SW480 (cell line): Measurements from ENCODE around the gene OR52D1.
A peak's percentile ranks its signal among the peaks of the same experiment; 100 is the strongest.

Experiments
- DNase-seq: peaks from one replicate; pipeline ENCODE4 v3.0.0-alpha.2; 2016; ENCODE audit warnings: low spot score

OR52D1 gene

DNA sequence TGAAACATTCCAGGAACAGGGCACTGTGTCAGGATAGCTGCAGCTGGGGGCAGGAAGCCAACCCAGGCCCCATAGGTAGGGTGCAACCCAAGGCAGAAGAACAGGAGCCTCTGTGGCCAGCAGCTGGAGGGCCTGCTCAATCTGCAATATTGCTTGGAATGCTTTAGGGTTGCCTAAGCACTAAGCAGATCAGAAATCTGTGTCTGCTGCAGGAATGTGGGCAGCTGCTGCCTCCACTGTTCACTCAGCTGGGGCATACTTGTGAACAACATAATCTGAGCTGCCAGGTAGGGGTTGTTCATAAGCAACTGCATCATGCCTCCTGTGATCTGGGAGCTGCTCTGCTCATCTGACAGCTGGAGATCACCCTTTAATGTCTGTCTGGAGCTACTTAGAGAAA is 26.4 kb downstream of the OR52D1 start:
- no peak for DNase-seq

DNA sequence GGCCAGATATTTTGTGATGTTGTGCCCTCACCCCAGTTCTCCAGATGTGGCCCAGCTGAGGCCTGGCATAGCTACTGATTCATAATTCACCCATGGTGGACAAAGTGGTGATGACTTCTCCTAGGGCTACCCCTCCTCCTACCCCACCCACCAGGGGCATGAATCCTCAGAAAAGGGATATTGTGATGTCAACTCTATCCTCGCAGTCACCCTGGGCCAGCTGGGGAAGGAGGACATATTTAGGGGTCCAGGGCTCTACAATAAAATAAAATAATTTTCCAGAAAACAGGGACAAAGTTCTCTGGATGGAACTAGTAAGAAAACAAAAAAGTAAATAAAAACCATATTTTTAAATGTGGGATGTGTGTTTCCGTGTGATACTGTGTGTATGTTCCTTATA is 28.1 kb downstream of the OR52D1 start, which contains the start of gene UBQLNL:
UBQLNL (minus strand) TSS at position 101 of the 400 bp plus-strand sequence. CDS start 258 bp downstream, outside the sequence.
- DNase-seq = no peak

DNA sequence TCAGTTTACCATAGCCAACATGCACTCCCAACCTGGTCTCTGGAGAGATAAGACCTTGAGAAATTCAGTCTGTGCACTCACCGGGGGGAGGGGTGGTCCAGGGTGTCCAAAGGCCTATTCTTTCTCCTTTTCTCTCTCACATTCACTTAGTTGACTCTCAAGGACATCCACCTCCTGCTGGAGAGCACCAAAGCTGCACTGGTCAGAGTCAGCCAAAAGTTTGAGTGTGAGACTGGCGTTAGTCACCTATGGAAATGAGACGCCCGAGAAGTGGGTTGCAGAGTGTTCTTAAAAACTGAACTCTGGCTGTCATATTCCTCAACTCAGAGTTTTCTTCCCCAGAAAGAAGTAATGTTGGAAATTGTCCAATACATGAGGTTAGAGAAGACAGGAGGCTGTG is 33.1 kb downstream of the OR52D1 start:
- DNase-seq = no peak

DNA sequence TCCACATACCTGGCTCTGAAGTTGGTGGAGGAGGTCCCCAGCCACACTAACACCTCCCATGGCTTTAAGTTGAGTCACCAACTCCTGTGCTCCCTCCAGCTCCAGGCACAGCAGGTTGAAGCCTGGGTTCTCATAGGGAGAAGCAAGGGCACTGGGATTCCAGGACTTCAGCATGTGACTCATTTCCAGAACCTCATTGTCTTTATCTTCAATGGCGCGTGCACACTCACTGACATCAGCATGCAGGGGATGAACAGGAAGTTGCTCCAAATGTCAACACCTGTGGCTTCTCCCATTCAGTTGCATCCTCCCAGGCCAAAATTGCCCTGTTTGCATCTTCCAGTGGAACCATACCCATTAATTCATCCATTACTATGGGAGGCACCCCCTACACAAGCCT is 33.8 kb downstream of the OR52D1 start:
- peak; percentile 17 for DNase-seq

DNA sequence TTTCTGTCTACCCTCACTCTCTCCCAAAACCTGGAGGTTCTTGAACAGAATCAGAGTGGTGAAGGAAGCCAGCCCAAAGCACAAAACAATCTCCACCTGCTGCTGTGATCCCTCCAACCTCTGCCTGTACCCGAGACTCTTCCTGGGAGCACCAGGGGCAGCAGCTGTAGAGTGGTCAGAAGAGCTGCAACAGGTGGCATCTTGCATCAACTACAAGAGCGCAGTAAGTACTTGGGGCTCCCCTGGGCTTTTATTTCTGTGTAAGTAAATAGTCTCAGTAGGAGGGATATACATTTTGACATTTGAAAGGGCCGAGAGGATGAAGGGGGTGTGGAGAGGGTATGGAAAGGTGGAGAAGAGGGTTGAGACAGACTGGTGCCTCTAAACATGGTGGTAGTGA is 36.3 kb downstream of the OR52D1 start:
- DNase-seq = no peak

DNA sequence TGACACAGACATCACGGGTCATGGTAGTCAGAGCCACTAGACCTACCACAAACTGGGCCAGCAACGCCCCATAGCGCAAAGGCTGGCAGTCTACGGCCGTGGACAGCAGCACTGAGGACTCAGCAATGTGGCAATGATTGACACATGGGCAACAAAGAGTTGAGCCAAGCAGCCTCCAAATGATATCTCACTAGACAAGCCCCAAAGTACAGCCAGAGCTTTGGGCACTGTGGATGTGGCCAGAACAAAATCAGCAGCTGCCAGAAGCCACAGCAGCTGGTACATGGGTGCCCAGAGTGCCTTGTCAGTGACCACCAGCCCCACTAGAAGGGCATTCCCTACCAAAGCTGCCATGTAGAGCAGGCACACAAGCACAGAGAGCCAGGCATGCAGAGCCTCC is 39.2 kb downstream of the OR52D1 start:
- no peak for DNase-seq

DNA sequence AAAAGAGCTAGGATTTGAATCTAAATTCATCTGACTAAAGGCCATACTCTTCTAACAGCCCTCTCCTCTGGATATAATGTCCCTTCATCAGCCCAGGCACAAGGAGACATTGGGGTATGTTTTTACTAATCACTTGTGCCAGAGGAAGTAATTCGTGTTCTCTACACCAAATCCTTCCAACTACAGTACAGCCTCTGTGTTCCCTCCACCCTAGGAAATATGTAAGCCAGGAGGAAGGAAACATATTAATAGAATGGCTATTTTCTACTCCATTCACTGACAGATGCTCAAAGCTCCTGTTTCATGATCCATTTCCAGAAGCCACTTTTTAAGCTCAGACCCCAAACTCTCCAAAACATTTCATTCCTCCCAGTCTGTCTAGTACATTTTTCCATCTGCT is 40.0 kb downstream of the OR52D1 start:
- DNase-seq = no peak

DNA sequence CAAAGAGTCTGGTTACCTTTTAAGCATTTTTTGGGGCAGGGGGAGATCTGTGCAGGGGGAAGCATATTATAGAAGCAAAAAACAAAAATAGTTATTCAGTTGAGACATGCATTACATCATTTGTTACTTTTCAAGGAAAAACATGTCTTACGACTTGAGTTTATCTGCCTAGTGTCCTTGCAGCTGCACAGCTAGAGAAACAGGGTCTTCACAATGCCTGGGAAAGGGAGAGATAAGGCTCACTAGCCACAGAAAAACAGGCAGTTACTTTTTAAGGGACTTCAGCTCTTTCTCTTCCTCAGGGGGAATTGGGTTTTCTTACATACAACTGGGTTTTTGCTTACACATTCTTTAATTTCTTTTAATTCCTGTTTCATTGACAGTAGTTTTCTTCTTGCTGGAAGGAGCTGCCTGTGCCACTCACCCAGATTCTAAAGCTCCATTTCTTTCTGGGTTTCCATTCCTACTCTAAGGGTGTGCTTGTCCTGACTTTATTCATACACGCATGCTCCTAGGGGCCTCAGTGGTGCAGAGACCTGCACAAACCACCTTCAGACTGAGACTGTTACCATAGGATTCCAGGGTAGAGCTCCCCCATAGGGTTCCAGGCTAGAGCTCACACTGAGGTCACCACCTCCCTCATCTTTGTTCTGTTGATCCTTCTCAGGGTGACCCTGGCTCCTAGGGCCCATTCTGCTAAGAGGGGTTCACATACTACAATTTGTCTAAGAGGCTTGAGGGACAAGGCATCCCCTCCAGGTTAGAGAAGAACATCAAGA is 42.8 kb downstream of the OR52D1 start:
- no peak for DNase-seq

DNA sequence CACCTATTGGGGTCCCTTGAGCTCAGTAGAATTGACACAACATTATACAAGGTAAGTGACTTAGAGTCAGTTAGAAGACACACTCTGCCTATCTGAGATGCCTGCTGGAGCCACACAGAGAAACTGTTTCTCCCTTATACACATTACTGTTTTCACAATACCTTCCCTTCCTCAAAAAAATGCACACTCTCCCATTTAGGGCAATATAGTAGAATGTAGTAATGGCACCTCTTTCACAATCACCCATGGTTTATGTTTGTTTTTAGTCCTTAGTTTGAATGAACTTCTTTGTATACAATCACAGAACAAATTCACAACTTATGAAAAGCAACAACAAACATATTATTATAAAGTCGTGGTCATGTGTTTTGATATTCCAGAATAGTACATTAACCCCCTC is 45.6 kb downstream of the OR52D1 start:
- DNase-seq = no peak

DNA sequence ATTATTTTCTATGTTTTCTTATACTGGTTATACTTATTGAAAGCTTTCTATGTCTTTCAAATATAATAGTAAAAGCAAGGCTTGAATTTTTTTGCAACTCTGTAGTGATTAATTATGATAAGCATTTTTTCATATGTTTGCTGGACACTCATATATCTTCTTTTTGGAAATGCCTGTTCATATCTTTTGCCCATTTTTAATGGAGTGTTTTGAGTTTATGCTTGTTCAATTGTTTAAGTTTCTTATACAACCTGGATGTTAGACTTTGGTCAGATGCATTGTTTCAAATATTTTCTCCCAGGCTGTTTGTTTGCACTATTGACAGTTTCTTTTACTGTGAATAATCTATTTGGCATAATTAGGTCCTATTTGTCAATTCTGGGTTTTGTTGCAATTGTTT is 48.0 kb downstream of the OR52D1 start:
- no peak for DNase-seq
